Stimulated activated CD4-positive, alpha-beta T cell treated with anti-CD3 and anti-CD28 coated beads, Interleukin-1b, Interleukin-23, amount 100 ng/mL, for 24 hours (primary cell): ENCODE measurements around the gene CHML.

ENCODE experiments used
- DNase-seq, 4 experiments: peaks; one replicate each; pipeline ENCODE4 v3.0.0-alpha.2; 2020; ENCODE audit warnings: low read depth in 4 of 4, low spot score in 1 of 4

CHML gene

DNA sequence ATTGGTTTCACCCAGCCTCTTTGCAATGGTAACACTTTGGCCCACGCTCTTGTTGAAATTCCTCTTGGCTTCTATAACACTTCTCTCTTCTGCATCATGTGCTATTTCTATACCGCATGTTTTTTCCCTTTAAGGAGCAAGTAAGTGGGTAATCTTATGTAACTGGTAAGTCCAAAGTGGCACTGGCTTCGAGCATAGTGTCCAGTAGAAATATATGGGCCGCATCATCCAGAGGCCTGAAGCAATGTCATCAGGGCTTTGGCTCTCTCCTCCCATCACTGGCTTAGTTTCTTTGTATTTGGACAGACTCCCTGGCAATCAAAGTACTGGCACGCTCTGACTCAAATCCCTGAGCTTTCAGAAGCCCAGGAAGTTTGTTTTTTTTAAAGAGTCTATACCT, 17.5 kb downstream of the CHML start:
- no peak for DNase-seq

DNA sequence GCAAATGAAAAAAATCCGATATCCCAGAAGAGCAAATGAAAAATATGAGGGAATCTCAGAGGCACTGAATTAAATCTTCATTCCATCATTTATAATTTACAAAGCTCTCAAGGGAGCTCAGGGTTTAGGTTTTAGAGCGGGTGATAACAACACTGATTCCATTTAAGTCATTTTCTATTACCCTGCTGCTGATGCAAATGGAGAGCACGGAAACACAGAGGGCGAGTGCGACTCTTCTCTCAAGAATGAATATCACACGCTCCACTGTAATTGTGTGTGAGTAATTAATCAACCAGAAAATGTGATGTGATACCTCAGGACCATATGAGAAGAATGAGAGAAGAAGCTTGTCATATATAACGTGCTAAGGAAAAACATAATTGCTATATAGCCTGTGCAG, 22.7 kb downstream of the CHML start:
- DNase-seq: no peak

DNA sequence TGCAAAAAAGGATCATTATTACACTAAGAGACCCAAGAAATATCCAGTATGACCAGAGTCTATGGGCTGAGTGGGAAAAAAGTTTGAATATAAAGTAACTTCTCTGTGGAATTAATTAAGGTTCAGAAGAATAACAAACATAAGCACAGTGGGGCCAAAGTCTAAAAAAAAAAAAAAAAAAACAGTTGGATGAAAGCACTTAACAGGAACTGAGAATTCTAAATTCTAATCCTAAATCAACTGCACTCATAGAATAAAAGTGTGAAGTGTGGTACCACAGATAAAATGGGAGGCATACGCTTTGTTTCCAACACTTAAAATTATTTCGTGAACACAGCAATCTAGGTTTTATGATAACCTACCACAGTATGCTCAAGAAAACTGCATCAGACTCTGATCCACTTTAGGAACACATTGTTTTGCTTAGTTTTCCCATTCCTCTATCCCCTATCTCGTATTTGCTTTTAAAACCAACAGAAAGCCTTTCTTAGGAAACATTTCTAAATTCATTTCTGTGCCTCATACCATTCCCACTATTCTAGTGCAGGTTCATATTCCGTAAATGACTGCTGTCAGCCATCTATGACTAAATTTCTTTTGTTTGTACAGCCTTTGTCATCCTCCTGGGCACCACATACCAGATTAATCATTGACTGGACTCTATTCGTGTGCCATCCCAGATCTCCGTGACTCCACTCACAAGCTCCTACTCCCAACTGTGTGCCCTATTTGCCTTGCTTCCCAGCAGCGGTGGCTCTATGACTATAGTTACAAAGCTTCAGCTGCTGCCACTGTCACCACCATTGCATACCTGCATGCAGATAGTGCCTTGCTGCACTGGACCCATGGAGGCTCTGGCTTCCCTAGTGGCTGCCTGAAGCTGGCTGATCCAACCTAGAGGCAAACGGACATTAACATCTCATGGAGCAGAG, 24.9 kb downstream of the CHML start:
- no peak for DNase-seq

DNA sequence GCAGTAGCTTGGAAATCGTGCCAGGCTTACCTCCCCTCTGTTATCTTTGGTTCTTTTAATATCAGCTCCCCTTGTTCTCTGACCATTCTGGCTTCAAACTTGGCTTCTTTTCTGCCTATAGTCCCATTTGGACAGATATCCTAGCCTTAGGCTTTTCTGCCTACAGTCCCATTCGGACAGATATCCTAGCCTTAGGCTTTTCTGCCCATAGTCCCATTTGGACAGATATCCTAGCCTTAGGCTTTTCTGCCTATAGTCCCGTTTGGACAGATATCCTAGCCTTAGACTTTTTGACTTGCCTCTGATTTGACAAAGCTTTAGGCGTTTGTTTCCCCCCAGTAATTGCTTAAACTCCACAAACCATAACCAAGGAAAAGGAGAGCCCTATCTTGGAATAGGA, 25.6 kb downstream of the CHML start:
- no peak for DNase-seq

DNA sequence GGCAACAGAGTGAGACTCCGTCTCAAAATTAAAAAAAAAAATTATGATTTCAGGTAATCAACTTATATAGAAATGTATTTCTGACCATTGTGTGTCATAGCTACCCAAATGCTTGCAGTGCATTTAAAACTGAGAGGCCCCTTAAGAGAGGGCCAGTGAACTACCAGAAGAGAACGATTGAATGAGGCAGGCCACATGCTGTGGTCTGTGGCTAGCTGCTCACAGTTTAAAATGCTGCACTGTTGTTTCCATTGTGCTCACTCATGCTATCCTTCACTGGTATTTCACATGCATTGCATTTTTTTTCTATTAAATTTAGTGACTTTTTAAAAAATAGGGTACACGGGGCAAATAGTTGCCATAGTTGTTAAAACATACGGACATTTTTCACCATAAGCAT, 26.0 kb downstream of the CHML start:
- no peak for DNase-seq

DNA sequence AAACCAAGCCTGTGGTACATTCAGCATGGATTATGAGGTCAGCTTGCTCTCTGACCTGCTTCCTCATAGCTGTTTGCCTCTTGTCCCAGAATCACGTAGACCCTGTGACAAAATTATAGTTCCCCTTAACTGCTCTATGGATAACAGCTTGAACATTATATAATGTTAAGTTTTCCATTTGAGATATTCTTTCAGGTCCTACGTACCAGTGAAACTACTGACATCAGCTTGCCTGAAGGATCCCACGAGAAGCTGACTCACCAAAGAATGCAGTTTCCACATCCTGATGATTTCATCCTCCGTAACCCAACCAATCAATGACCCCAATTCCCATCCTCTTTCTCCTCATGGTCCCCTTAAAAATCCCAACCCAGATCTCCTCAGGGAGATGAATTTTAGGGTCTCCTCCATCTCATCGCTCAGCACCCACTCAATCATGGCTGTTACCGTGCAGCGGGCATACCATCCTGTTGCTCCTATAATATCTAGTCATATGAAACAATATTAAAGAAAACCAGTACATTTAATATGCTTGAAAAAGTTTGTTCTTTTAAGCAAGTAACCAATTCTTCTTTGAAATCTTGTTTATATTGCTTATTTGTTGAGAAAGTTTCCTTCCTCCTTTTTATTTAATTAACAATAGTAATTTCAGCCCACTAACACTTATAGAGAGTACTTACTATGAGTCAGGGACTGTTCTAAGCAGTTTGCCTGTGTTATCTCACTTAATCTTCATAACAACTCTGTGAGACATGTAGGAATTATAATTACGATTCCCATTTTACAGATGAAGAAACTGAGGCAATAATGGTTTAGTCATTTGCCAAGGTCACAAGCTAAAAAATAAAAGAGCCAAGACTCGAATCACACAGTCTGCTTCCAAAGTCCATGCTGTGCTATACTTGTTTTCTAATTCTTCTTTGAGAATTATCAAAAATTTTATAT, 27.4 kb downstream of the CHML start:
- DNase-seq: no peak

DNA sequence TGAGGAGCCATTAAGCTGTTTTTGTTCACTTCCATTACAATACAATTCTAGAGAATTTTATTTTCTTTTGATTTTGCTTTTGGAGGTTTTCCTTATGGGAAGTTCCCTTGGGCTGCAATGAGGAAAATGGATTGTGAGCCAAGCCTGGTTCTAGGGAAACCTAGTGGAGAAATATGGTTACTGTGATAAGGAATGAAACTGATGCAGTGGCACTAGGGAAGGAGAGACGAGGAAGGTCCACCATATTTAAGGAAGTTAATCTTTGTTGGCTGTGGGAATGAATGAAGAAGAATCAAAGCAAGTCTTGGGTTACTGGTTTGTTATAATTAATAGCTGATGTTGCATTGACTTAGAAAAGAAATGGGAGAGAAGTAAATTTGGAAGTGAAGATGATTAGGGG, 28.4 kb downstream of the CHML start:
- no peak for DNase-seq

DNA sequence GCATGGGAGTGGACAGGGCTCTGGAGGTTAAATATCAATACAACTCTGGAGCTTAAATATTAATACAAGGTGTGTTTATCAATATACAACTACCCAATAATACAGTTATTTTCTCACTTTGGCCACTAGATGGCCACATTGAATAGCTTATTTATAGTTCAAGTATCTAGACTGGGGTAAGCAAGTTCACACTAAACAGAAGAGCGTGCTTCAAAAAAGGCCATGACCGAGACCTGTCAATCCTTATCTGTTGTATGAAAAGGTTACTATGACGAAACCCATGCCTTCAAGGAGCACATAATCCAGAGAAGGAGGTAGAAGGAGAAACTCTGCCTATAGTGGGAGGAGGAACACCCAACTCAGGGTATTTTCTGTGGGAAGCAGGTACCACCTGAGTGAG, 29.1 kb downstream of the CHML start:
- no peak for DNase-seq

DNA sequence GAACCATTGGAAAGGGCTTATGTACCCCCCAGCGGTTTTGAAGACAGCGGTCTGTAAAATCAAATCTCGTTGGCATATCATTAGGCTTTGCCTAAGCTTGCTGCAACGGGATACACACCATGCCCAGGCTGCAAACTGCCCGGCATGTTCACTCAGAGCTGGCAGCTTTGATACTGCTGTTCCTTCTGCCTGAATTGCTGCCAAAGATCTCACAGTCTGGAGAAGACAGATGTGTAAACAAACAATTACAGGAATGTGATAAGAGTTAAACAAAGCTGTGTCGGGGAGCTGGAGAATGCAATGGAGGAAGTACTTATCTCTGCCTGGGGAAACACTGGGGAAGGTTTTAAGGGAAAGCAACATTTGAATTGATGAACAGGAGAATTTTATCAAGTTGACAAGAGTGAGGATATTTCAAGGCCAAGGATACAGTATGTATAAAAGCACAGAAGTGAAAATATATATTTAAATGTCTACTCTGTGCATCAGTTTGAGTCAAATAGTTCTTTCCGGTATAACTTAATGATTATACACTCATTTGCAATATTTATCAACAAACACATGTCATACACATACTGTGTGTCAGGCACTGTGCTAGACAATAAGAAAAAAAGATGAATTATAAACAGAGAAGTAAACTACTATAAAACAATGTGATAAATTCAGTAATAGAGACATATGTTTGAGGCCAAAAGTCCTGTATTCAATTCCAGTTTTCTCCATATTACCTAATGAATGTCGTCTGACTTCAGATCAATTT, 29.9 kb downstream of the CHML start:
- no peak for DNase-seq

DNA sequence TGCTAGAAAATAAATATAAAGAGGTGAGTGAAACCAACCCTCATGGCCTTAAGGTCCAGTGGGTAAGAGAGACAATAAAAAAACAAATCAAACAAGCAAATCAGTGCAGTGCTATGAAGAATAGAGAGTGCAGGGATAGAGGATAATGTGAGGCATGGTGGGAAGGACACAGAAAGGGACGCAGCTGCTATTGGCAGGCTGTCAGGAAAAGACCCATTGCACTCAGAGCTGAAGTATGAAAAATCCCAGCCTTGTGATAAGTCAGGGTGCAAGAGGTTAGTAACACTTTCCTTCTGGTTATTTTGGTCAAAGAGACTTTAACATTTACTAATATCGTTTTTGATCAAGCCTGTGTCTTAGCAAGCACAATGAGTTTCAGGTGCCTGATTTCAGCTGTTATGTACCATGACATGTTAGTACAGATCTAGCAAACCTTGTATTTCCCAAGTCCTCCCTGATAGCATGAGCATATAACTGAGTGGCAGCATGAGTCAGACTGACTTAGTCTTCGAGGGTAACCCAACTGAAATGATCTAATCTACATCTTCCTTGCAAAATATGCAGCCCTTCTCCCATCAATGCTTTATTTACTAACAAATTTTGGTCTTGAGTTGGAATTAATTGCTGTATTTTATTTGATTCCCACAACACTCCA, 31.7 kb downstream of the CHML start:
- no peak for DNase-seq

DNA sequence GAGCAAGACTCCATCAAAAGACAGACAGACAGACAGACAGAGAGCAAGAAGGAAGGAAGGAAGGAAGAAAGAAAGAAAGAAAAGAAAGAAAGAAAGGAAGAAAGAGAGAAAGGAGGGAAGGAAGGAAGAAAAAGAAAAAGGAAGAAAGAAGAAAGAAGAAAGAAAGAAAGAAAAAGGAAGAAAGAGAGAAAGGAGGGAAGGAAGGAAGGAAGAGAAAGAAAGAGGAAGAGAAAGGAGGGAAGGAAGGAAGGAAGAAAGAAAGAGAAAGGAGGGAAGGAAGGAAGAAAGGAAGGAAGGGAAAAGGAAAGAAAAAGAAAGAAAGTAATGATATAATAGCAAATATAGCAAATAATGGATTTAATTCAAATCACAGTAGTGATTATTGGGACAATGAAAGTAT, 32.7 kb downstream of the CHML start:
- no peak for DNase-seq

DNA sequence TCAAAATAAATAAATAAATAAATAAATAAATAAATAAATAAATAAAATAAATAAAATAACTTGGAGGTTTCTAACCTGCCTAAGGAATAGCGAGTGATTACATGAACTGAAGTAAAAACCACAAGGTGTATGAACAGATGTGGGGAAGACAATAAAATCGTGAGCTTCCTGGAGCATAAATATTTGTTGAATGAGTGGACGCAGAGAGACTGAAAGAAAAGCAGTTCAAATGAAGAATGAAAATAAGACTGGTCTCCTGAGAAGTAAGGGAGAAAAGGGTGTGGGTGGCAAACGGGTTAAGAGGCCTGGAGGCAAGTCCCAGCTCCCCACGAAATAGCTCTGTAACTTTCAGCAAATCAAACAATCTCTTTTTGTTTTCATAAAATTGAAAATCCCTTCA, 33.6 kb downstream of the CHML start:
- no peak for DNase-seq

DNA sequence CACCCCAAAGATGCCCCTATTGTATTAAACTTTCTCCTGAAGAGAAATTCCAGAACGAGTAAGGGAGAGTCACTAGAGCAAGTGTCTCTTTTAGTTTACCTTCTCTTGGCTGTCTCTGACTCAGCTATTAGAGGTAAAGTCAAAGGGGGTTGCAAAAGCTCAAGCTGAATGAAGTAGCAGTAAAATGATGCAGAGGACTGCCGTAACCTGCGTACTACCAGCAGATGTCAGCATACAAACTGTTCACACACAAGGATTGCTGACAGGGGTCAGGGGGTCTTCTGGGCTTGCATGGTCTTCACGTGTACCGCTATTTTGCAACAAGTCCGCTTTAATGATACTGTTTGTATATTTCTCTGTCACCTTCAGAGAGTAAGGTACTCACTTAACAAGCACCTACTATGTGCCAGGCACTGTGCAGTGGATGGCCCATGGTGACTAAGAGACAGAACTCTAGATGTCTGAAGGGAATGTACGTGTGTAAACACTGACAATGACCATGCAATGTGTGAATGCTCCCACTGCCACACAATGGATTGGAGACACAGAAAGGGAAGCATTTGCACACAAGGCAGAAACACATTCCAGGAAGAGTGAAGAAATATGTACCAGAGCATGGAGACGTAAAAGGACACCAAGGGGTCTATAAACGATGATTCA, 34.9 kb downstream of the CHML start:
- DNase-seq: no peak

DNA sequence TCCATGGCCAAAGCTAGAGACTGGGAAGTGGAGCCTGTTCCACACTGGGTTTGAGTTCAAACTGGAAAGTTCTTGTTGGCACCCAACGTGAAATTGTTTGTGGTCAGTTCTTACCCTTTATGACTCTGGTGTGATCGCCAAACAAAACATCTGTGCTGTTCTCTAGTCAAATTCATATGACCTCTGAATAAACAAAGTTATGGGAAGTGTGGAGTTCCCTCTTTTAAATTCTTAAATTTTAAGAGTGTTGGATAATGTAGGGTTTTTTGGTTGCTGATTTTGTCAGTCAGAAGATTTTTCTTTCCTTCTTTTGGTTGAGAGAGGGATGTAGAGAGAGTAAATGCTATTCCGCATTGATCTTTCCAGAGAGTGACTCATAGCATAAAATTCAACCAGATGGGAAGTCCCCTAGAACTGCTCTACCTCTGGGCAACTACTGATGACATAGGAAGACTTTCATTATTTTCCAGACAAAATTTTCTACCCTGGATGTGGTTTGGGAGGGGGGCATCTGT, 36.4 kb downstream of the CHML start:
- no peak for DNase-seq

DNA sequence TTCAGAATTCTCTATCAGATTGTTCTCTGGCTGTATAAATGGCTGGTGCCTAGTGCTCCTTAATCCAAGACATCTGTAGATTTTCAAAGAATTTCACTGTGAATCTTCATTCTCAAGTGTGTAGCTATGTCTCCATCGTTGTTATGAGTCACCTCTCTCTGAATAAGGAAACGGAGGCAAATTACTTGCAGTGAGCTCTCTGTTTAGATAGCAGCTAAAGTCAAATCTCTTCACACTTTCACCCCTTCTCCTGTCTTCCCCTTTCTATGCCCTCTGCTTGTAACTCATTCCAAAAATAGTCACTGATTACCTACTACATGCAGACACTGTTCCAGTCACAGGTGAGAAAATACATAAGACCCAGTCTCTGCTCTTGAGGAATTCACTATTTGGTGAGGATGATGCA, 39.7 kb downstream of the CHML start:
- no peak for DNase-seq

DNA sequence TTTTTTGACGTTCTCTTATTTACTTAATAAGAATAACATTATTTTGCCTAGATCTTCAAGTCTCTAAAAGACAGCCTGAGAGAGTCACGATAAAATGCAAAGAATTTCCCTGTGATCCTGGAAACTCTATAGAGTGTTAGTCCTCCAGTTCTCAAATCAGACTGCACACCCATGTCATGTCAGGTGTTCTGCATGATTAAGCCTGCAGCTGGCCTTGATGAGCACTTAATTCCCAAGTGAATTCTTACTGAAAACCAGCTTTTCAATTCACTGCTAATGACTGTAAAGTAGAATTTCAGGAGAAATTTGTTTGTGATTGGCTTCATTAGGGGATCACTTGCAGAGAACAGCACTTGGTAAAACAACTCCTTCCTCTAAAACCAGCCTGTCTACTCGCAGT, 41.9 kb downstream of the CHML start:
- DNase-seq: no peak

DNA sequence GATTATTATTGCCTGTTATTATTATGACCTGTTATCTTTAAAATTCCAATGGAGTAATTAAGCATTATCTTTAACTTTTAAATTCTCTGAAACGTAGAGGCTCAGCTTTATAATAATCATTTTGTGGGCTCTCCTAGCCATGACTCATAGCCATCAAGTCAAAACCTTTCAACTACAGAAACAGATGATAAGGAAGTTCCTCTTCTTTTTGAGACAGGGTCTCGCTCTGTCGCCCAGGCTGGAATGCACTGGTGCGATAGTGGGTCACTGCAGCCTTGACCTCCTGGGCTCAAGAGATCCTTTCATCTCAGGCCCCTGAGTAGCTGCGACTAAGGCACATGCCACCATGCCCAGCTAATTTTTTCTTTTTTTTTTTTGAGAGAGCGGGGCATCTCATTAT, 43.5 kb downstream of the CHML start:
- no peak for DNase-seq

DNA sequence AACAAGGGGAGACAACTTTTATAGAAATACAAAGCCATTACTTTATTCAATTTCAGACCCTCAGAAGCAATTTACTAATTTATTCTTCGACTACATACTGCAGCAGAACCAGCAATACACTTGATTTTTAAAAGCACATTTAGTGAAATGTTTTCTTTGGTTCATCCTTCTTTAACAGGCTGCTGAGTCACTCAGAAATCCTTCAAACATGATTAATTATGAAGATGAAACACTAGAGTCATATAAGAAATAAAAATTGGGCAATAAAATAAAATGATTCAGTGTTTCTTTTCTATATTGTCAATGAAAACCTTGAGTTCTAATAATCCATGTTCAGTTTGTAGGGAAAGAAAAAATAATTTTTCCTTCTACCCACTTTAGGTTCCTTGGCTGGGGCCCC, 47.0 kb downstream of the CHML start:
- no peak for DNase-seq

DNA sequence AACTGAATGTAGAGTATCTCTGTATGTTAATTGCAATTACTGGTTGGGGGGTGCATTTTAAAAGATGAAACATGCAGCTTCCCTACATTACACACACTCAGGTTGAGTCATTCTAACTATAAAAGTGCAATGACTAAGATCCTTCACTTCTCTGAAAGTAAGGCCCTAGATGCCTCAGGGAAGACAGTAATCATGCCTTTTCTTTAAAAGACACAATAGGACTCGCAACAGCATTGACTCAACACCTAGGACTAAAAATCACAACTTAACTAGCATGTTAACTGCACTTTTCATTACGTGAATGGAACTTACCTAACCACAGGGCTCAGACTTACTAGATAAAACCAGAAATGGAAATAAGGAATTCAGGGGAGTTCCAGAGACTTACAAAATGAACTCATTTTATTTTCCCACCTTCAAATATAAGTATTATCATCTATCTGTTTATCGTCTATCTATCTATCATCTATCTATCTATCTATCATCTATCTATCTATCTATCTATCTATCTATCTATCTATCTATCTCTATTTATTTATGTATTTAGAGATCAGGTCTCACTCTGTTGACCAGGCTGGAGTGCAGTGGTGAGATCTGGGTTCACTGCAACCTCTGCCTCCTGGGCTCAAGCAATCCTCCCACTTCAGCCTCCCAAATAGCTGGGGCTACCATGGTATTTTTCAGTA, 47.8 kb downstream of the CHML start:
- no peak for DNase-seq

DNA sequence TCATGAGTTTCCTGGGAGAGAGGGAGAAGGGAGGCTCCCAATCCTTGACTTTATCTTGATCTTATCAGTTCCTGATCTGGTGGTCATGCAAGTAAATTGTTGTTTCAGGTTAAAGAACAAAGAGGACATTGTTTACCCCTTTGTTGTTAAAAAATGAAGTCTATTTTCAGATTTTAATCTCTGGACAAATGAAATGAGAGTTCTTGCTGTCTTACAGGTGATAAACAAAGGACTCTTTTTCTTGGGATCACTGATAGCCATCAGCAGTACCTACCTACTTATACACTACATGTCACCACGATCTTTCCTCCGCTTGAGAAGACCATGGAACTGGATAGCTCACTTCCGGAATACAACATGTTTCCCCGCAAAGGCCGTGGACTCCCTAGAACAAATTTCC, 48.4 kb downstream of the CHML start:
- DNase-seq: no peak
